GM12872 (cell line): ENCODE data around the gene APH1A.

Source experiments
- CTCF ChIP-seq: IDR thresholded peaks from 3 replicates; pipeline ENCODE4 v1.5.1; 2011; ENCODE audit warnings: low read depth, mild to moderate bottlenecking, low read length, moderate library complexity; ENCODE audit not compliant: insufficient read depth

Gene APH1A

GRCh38 chr1:150234566-150235293 lies 34.1 kb downstream of the APH1A start:
- no peak for TF ChIP-seq CTCF

GRCh38 chr1:150234309-150234565 lies 34.6 kb downstream of the APH1A start:
- TF ChIP-seq CTCF: no peak

- TF ChIP-seq CTCF: no peak
Observed at GRCh38 chr1:150233359-150234308, 35.2 kb downstream of the APH1A start.

- no peak for TF ChIP-seq CTCF
Observed at GRCh38 chr1:150227228-150227627, 41.6 kb downstream of the APH1A start.

- TF ChIP-seq CTCF: no peak
Observed at GRCh38 chr1:150226486-150226885, 42.3 kb downstream of the APH1A start.

- no peak for TF ChIP-seq CTCF
Observed at GRCh38 chr1:150225546-150225945, 43.3 kb downstream of the APH1A start.

GRCh38 chr1:150224983-150225382 lies 43.8 kb downstream of the APH1A start:
- TF ChIP-seq CTCF: no peak
